Heart right ventricle (tissue), 16 donors: Measurements from ENCODE around the gene RITA1. TPM values are rescaled to one million over a fixed set of nuclear protein-coding genes. Genes with fewer than 3 reads are reported as not detected.
A peak's percentile ranks its signal among the peaks of the same experiment; 100 is the strongest.

Experiments used
- ATAC-seq, 8 donors: fragments of 200-7000 bp; cut with Tn5 transposase; one replicate each; pipeline ENCODE4 v1.9.1; 2020; ENCODE audit warnings: mild to moderate bottlenecking in 8 of 8, moderate library complexity in 8 of 8, moderate number of reproducible peaks in 1 of 8
- DNase-seq, 2 donors: peaks; one replicate each; pipeline ENCODE4 v3.0.0-alpha.2; 2020
- H3K27ac ChIP-seq, 10 donors: fragments of 200-600 bp; sonication (generic) in 2 of 10; one replicate each; pipeline versions ENCODE4 v1.5.0 to v1.8.0; 2020 to 2022; ENCODE audit warnings: mild to moderate bottlenecking in 3 of 10
- H3K27me3 ChIP-seq, 7 donors: fragments of 200-600 bp; one replicate each; pipeline ENCODE4 v1.8.0; 2021 to 2022; ENCODE audit warnings: mild to moderate bottlenecking in 2 of 7
- H3K36me3 ChIP-seq, 9 donors: fragments of 200-600 bp; sonication (generic) in 1 of 9; one replicate each; pipeline versions ENCODE4 v1.5.0 to v1.8.0; 2020 to 2022; ENCODE audit warnings: mild to moderate bottlenecking in 2 of 9
- H3K4me1 ChIP-seq, 9 donors: fragments of 200-600 bp; sonication (generic) in 1 of 9; one replicate each; pipeline versions ENCODE4 v1.5.0 to v1.8.0; 2020 to 2022; ENCODE audit warnings: mild to moderate bottlenecking in 4 of 9
- H3K4me3 ChIP-seq, 10 donors: fragments of 200-600 bp; sonication (generic) in 2 of 10; one replicate each; pipeline versions ENCODE4 v1.5.0 to v1.8.0; 2020 to 2022; ENCODE audit warnings: mild to moderate bottlenecking in 7 of 10, moderate library complexity in 2 of 10
- H3K9me3 ChIP-seq, 11 donors: fragments of 200-600 bp in 10 of 11; sonication (generic) in 2 of 11; one replicate each; pipeline versions ENCODE4 v1.5.0 to v1.8.0; 2013 to 2022; ENCODE audit warnings: mild to moderate bottlenecking in 2 of 11, control low read depth in 1 of 11, moderate library complexity in 1 of 11
- CTCF ChIP-seq, 9 donors: fragments of 200-600 bp; sonication (generic) in 2 of 9; IDR thresholded peaks; one replicate each; pipeline versions ENCODE4 v1.5.0 to v1.8.0; 2021 to 2022; ENCODE audit warnings: antibody characterized with exemption in 9 of 9, mild to moderate bottlenecking in 5 of 9, moderate library complexity in 1 of 9
- WGBS, 2 donors: extraction: QIAGEN DNeasy Blood & Tissue Kit; methylation state at CpG; one replicate each; pipeline ENCODE4 v1.1.7; 2013; ENCODE audit warnings: inconsistent platforms in 1 of 2; 5-methylcytosine and 5-hydroxymethylcytosine counted together
- intact Hi-C, 10 donors: fragments of 100-400 bp; cut with DNase I; formaldehyde crosslinking; loops; one replicate each; pipeline versions ENCODE4 v1.11.1 to v1.14.2; 2022
- polyA plus RNA-seq, 2 donors: library from polyadenylated mRNA; stranded (reverse); fragments of 200-250 nt; gene quantifications; one replicate each; pipeline ENCODE4 v1.2.3, GENCODE V29; 2013
- total RNA-seq, 10 donors: library from RNA; stranded (reverse); fragmentation: NEBNext Ultra II Directional in 3 of 10; extraction: Animal tissue kit (Norgen Biotek cat#: 25700) in 3 of 10; gene quantifications; one replicate each; pipeline versions ENCODE4 v1.2.1 to v1.2.4, GENCODE V29; 2021 to 2023
- donor health status: Arrhythmogenic right ventricular cardiomyopathy.
- donor health status: ischemic (EF 13 %, LVEDD 7.1; RV severe dilation, severe dysfunction).
- donor health status: healthy with polysubstance abuse.
- donor health status: DM: no; HTN: yes; CAD: no.
- donor health status: DM: no; HTN: no; CAD: no.
- donor health status: ischemic (EF 25% LVEDD 6.9; RV normal size, moderate dysfunction).
- donor health status: ischemic (EF 25% LVEDD 5.7; RV mildly dilated, moderate dysfunction).
- donor health status: healthy.
- donor health status: DM: yes; HTN: yes; CAD: no.
- donor health status: Ischemic cardiomyopathy.
- donor health status: ischemic (EF 35%, LVEDD 5.7; RV mildly dilated, moderate dysfunction).
- donor health status: nonischemic (EF 11% LVEDD 7.7; RV severe dilation, severe dysfunction).
- donor health status: DM: yes; HTN: yes; CAD: no.
- donor health status: PGD.
- donor health status: ischemic (EF 29% LVEDD 5.4; RV normal size, mild dysfunction).
- donor health status: nonischemic (EF 23%, LVEDD 6.1; RV moderate dilation, normal function).

Gene RITA1
- total and polyA plus RNA-seq, 12 donors, result 8.0 to 20.8 (median 13.7) TPM

- 65 to 75% methylated on average over 15 of the region's 15 CpGs for WGBS, 2 donors
Observed at GRCh38 chr12:113230315-113231234, 45.1 kb downstream of the RITA1 start.

GRCh38 chr12:113231235-113232088 is 45.9 kb downstream of the RITA1 start:
- Histone ChIP-seq H3K27ac (peak overlapping the region; percentile 74 to 98 (median 87)), H3K4me1 (peaks cover 53 to 99% (median 95%) of the 10 kb centered on the region in 9 donors), H3K36me3 (peaks cover 0 to 96% (median 33%) of the 10 kb centered on the region in 9 donors), H3K4me3 (no peak overlapping the region), H3K9me3 (no peaks in the 10 kb centered on the region), H3K27me3 (no peaks in the 10 kb centered on the region)
- DNase-seq, result no peak
- ATAC-seq, result peak in 1 of 8 donors; percentile 1
- 73 to 75% methylated on average over 8 of the region's 8 CpGs for WGBS, 2 donors
- intact Hi-C loops, result loop anchor here in 2 of 10 donors (5.0 kb wide), 2 partner anchors 34 to 41 kb away; no protein-coding TSS in a partner anchor
- TF ChIP-seq CTCF (IDR thresholded peaks at IDR 0.05), result no peak

More at GRCh38 chr12:113230315-113231234, 45.1 kb downstream of the RITA1 start:
- Histone ChIP-seq H3K36me3 (peaks cover 0 to 92% (median 28%) of the 10 kb centered on the region in 9 donors), H3K27me3 (no peaks in the 10 kb centered on the region), H3K4me1 (peaks cover 47 to 99% (median 87%) of the 10 kb centered on the region in 9 donors), H3K27ac (peak overlapping the region; percentile 49 to 98 (median 87)), H3K4me3 (no peak overlapping the region), H3K9me3 (no peaks in the 10 kb centered on the region)
- intact Hi-C loops, result loop anchor here in 2 of 10 donors (5.0 kb wide), 2 partner anchors 33 to 42 kb away; no protein-coding TSS in a partner anchor
- no peak for TF ChIP-seq CTCF (IDR thresholded peaks at IDR 0.05)
- peak; percentile 21 to 55 (median 38) for ATAC-seq
- peak in 1 of 2 donors; percentile 24 for DNase-seq

- Histone ChIP-seq H3K27me3 (no peaks in the 10 kb centered on the region), H3K36me3 (peaks cover 0 to 89% (median 28%) of the 10 kb centered on the region in 9 donors), H3K9me3 (no peaks in the 10 kb centered on the region), H3K27ac (peak overlapping the region; percentile 74 to 98 (median 87)), H3K4me3 (no peak overlapping the region), H3K4me1 (peaks cover 54 to 99% (median 97%) of the 10 kb centered on the region in 9 donors)
- ATAC-seq (peak in 1 of 8 donors; percentile 10), DNase-seq (no peak)
- WGBS, 2 donors, result 80 to 84% methylated on average over 18 of the region's 18 CpGs
- no peak for TF ChIP-seq CTCF (IDR thresholded peaks at IDR 0.05)
- intact Hi-C loops, result loop anchor here in 2 of 10 donors (5.0 kb wide), 2 partner anchors 35 to 40 kb away; no protein-coding TSS in a partner anchor
Observed at GRCh38 chr12:113232089-113232839, 46.7 kb downstream of the RITA1 start.
